Measurements from ENCODE around the gene KMO.
A peak's percentile ranks its signal among the peaks of the same experiment; 100 is the strongest.

The KMO gene

DNA sequence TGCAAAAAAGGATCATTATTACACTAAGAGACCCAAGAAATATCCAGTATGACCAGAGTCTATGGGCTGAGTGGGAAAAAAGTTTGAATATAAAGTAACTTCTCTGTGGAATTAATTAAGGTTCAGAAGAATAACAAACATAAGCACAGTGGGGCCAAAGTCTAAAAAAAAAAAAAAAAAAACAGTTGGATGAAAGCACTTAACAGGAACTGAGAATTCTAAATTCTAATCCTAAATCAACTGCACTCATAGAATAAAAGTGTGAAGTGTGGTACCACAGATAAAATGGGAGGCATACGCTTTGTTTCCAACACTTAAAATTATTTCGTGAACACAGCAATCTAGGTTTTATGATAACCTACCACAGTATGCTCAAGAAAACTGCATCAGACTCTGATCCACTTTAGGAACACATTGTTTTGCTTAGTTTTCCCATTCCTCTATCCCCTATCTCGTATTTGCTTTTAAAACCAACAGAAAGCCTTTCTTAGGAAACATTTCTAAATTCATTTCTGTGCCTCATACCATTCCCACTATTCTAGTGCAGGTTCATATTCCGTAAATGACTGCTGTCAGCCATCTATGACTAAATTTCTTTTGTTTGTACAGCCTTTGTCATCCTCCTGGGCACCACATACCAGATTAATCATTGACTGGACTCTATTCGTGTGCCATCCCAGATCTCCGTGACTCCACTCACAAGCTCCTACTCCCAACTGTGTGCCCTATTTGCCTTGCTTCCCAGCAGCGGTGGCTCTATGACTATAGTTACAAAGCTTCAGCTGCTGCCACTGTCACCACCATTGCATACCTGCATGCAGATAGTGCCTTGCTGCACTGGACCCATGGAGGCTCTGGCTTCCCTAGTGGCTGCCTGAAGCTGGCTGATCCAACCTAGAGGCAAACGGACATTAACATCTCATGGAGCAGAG is 83.1 kb downstream of the KMO start:
- Mint-ChIP-seq H3K4me1 (ENCODE audit: low read depth) (peaks cover 35% of the 10 kb centered on the region), H3K9me3 (no peaks in the 10 kb centered on the region), H3K27ac (no peak overlapping the region), H3K36me3 (ENCODE audit: low read depth) (no peaks in the 10 kb centered on the region), H3K27me3 (no peaks in the 10 kb centered on the region), H3K4me3 (no peak overlapping the region)
- DNase-seq: no peak

DNA sequence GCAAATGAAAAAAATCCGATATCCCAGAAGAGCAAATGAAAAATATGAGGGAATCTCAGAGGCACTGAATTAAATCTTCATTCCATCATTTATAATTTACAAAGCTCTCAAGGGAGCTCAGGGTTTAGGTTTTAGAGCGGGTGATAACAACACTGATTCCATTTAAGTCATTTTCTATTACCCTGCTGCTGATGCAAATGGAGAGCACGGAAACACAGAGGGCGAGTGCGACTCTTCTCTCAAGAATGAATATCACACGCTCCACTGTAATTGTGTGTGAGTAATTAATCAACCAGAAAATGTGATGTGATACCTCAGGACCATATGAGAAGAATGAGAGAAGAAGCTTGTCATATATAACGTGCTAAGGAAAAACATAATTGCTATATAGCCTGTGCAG is 85.2 kb downstream of the KMO start:
- no peaks in the 10 kb centered on the region for H3K9me3 Mint-ChIP-seq
- no peak overlapping the region for H3K27ac Mint-ChIP-seq
- DNase-seq: no peak
- no peaks in the 10 kb centered on the region for H3K27me3 Mint-ChIP-seq
- H3K4me1 Mint-ChIP-seq (ENCODE audit: low read depth): peaks cover 33% of the 10 kb centered on the region
- peaks cover 7% of the 10 kb centered on the region for H3K36me3 Mint-ChIP-seq (ENCODE audit: low read depth)
- no peak overlapping the region for H3K4me3 Mint-ChIP-seq

GRCh38 chr1:241622669-241623068 is 90.5 kb downstream of the KMO start:
- H3K4me3 Mint-ChIP-seq: no peak overlapping the region
- no peak overlapping the region for H3K27ac Mint-ChIP-seq
- peaks cover 10% of the 10 kb centered on the region for H3K36me3 Mint-ChIP-seq (ENCODE audit: low read depth)
- peaks cover 9% of the 10 kb centered on the region for H3K4me1 Mint-ChIP-seq (ENCODE audit: low read depth)
- no peak for DNase-seq
- H3K27me3 Mint-ChIP-seq: no peaks in the 10 kb centered on the region
- H3K9me3 Mint-ChIP-seq: no peaks in the 10 kb centered on the region

GRCh38 chr1:241624935-241625334 is 92.8 kb downstream of the KMO start:
- H3K36me3 Mint-ChIP-seq (ENCODE audit: low read depth): peaks cover 15% of the 10 kb centered on the region
- no peaks in the 10 kb centered on the region for H3K27me3 Mint-ChIP-seq
- no peak overlapping the region for H3K27ac Mint-ChIP-seq
- H3K4me1 Mint-ChIP-seq (ENCODE audit: low read depth): peaks cover 12% of the 10 kb centered on the region
- no peak for DNase-seq
- H3K9me3 Mint-ChIP-seq: no peaks in the 10 kb centered on the region
- no peak overlapping the region for H3K4me3 Mint-ChIP-seq

GRCh38 chr1:241627453-241628259 is 95.5 kb downstream of the KMO start:
- H3K9me3 Mint-ChIP-seq: no peaks in the 10 kb centered on the region
- DNase-seq: no peak
- H3K4me3 Mint-ChIP-seq: peak overlapping the region; percentile 19
- H3K4me1 Mint-ChIP-seq (ENCODE audit: low read depth): peaks cover 23% of the 10 kb centered on the region
- H3K27ac Mint-ChIP-seq: peak overlapping the region; percentile 74
- H3K27me3 Mint-ChIP-seq: no peaks in the 10 kb centered on the region
- peaks cover 21% of the 10 kb centered on the region for H3K36me3 Mint-ChIP-seq (ENCODE audit: low read depth)

GRCh38 chr1:241630005-241630404 is 97.8 kb downstream of the KMO start:
- no peaks in the 10 kb centered on the region for H3K9me3 Mint-ChIP-seq
- no peak overlapping the region for H3K4me3 Mint-ChIP-seq
- DNase-seq: no peak
- no peaks in the 10 kb centered on the region for H3K27me3 Mint-ChIP-seq
- H3K36me3 Mint-ChIP-seq (ENCODE audit: low read depth): peaks cover 42% of the 10 kb centered on the region
- H3K27ac Mint-ChIP-seq: no peak overlapping the region
- H3K4me1 Mint-ChIP-seq (ENCODE audit: low read depth): peaks cover 30% of the 10 kb centered on the region

- no peak overlapping the region for H3K4me3 Mint-ChIP-seq
- H3K9me3 Mint-ChIP-seq: no peaks in the 10 kb centered on the region
- peaks cover 47% of the 10 kb centered on the region for H3K36me3 Mint-ChIP-seq (ENCODE audit: low read depth)
- peaks cover 35% of the 10 kb centered on the region for H3K4me1 Mint-ChIP-seq (ENCODE audit: low read depth)
- no peak for DNase-seq
- no peaks in the 10 kb centered on the region for H3K27me3 Mint-ChIP-seq
- H3K27ac Mint-ChIP-seq: no peak overlapping the region
These were observed 98.3 kb downstream of the KMO start for GRCh38 chr1:241630476-241630875.

GRCh38 chr1:241630899-241631298 is 98.7 kb downstream of the KMO start:
- no peaks in the 10 kb centered on the region for H3K9me3 Mint-ChIP-seq
- H3K36me3 Mint-ChIP-seq (ENCODE audit: low read depth): peaks cover 51% of the 10 kb centered on the region
- H3K27ac Mint-ChIP-seq: no peak overlapping the region
- no peak for DNase-seq
- no peaks in the 10 kb centered on the region for H3K27me3 Mint-ChIP-seq
- peaks cover 39% of the 10 kb centered on the region for H3K4me1 Mint-ChIP-seq (ENCODE audit: low read depth)
- H3K4me3 Mint-ChIP-seq: no peak overlapping the region

DNA sequence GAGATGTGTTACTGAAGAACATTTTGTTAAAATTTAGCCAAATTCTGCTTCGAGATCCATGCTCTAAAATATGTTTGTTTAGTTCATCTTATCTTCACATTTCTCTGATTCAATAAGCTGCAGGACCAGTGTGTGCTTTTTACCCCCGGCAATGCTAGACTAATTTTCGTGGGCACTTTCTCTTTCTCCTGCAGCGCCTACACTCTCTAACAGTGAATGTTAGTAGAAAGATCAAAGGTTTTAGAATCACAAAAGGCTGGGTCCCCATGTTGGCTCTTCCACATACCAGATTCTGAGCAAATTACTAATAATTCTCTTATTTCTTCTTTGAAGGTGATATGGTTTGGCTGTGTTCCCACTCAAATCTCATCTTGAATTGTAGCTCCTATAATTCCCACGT is 99.5 kb downstream of the KMO start:
- DNase-seq: no peak
- Mint-ChIP-seq H3K4me3 (no peak overlapping the region), H3K27me3 (no peaks in the 10 kb centered on the region), H3K36me3 (ENCODE audit: low read depth) (peaks cover 52% of the 10 kb centered on the region), H3K4me1 (ENCODE audit: low read depth) (peaks cover 44% of the 10 kb centered on the region), H3K27ac (no peak overlapping the region), H3K9me3 (no peaks in the 10 kb centered on the region)

DNA sequence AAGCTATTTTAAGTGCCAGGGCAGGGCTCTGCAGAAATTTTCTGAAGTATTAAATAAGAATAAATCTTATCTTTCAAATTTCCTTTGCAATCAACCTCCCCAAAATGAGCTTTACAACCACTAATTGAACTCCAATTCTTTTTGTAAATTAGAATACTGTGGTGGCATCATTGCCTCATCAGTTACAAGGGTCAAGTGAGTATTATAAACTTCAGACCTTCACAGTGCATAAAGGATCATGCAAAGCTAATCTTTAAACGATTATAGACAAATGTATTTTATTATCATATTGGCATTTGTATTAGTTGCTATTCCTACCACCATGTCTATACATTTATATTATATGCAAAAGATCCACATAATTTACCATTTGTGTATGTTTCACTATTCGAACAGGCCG is 100.8 kb downstream of the KMO start:
- H3K27me3 Mint-ChIP-seq: no peaks in the 10 kb centered on the region
- no peaks in the 10 kb centered on the region for H3K9me3 Mint-ChIP-seq
- peaks cover 50% of the 10 kb centered on the region for H3K4me1 Mint-ChIP-seq (ENCODE audit: low read depth)
- H3K27ac Mint-ChIP-seq: no peak overlapping the region
- DNase-seq: no peak
- peaks cover 65% of the 10 kb centered on the region for H3K36me3 Mint-ChIP-seq (ENCODE audit: low read depth)
- H3K4me3 Mint-ChIP-seq: no peak overlapping the region

- Mint-ChIP-seq H3K4me1 (ENCODE audit: low read depth) (peaks cover 58% of the 10 kb centered on the region), H3K27me3 (no peaks in the 10 kb centered on the region), H3K27ac (no peak overlapping the region), H3K9me3 (no peaks in the 10 kb centered on the region), H3K4me3 (no peak overlapping the region), H3K36me3 (ENCODE audit: low read depth) (peaks cover 72% of the 10 kb centered on the region)
- no peak for DNase-seq
These were observed 103.5 kb downstream of the KMO start for GRCh38 chr1:241635556-241636152.

GRCh38 chr1:241636291-241636690 is 104.1 kb downstream of the KMO start:
- Mint-ChIP-seq H3K4me3 (peak overlapping the region; percentile 21), H3K9me3 (no peaks in the 10 kb centered on the region), H3K4me1 (ENCODE audit: low read depth) (peaks cover 64% of the 10 kb centered on the region), H3K36me3 (ENCODE audit: low read depth) (peaks cover 71% of the 10 kb centered on the region), H3K27me3 (no peaks in the 10 kb centered on the region), H3K27ac (no peak overlapping the region)
- DNase-seq: no peak

DNA sequence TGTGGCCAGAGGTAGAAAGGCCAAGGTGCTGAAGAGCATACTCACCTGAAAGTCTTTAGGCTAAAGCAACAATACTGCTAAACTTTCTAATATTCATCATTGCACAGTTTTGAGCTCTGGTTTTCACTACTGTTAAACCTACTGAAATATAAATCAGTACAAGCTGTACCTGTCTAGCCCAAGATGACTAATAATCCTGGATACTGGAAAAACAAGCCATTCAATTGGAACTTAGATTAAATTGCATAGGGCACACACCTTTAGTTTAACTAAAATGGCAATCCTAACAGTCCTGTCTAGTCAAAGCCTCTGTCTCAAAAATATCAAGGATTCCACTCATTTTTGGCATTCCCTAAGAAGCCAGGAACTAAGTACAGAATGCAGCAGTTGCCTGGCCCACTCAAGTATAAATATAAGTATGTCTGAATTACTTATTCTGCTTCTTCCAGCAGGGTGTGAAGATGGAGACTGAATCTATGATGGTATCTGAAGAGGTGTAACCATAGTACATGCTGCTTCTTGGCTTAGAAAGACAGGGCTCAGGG is 104.9 kb downstream of the KMO start:
- DNase-seq: no peak
- no peak overlapping the region for H3K27ac Mint-ChIP-seq
- peaks cover 2% of the 10 kb centered on the region for H3K9me3 Mint-ChIP-seq
- H3K4me3 Mint-ChIP-seq: peak overlapping the region; percentile 88
- no peaks in the 10 kb centered on the region for H3K27me3 Mint-ChIP-seq
- H3K4me1 Mint-ChIP-seq (ENCODE audit: low read depth): peaks cover 58% of the 10 kb centered on the region
- peaks cover 63% of the 10 kb centered on the region for H3K36me3 Mint-ChIP-seq (ENCODE audit: low read depth)

DNA sequence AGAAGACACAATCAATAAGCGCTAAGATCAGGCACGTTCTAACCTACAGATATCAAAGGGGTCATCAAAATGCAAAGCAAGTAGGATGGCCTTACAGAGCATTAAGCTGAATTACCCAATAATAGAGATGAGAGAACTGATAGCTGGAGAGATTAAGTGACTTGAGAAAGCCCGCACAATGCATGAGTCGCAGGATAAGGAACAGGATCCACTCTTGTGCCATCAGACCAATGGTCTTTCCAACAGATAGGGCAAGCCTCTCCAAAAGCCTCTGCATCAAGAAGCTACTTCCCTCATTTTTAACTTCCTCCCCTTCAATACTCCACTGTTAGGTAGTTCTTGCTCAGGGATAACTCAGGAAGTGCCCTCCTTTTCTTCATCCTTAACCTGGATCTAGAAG is 105.4 kb downstream of the KMO start:
- no peak for DNase-seq
- peaks cover 54% of the 10 kb centered on the region for H3K4me1 Mint-ChIP-seq (ENCODE audit: low read depth)
- peaks cover 59% of the 10 kb centered on the region for H3K36me3 Mint-ChIP-seq (ENCODE audit: low read depth)
- H3K9me3 Mint-ChIP-seq: peaks cover 7% of the 10 kb centered on the region
- peak overlapping the region; percentile 88 for H3K4me3 Mint-ChIP-seq
- H3K27ac Mint-ChIP-seq: no peak overlapping the region
- no peaks in the 10 kb centered on the region for H3K27me3 Mint-ChIP-seq
